Suprapubic skin (tissue), 4 donors: Measurements from ENCODE around the gene SPSB3. TPM values are rescaled to one million over a fixed set of nuclear protein-coding genes. Genes with fewer than 3 reads are reported as not detected.
A peak's percentile ranks its signal among the peaks of the same experiment; 100 is the strongest.

Experiments used
- DNase-seq, 2 donors: peaks; one replicate each; pipeline ENCODE4 v3.0.0-alpha.2; 2019; ENCODE audit warnings: low spot score in 2 of 2
- H3K27ac ChIP-seq: fragments of 200-600 bp; sonication (generic); one replicate; pipeline ENCODE4 v1.5.1; 2019
- H3K27me3 ChIP-seq: fragments of 200-600 bp; sonication (generic); one replicate; pipeline ENCODE4 v1.5.1; 2019
- H3K36me3 ChIP-seq: fragments of 200-600 bp; sonication (generic); one replicate; pipeline ENCODE4 v1.5.1; 2019
- H3K4me1 ChIP-seq: fragments of 200-600 bp; sonication (generic); one replicate; pipeline ENCODE4 v1.5.1; 2019
- H3K4me3 ChIP-seq: fragments of 200-600 bp; sonication (generic); one replicate; pipeline ENCODE4 v1.5.1; 2019; ENCODE audit warnings: mild to moderate bottlenecking
- H3K9me3 ChIP-seq: fragments of 200-600 bp; sonication (generic); one replicate; pipeline ENCODE4 v1.5.1; 2019
- CTCF ChIP-seq, 2 donors: fragments of 200-600 bp in 1 of 2; fragments of 450-650 bp in 1 of 2; sonication (generic) in 1 of 2; IDR thresholded peaks; one replicate each; pipeline ENCODE4 v1.5.1; 2016 to 2019; ENCODE audit warnings: antibody characterized with exemption in 2 of 2, mild to moderate bottlenecking in 1 of 2, moderate library complexity in 1 of 2
- EP300 ChIP-seq: sonication (generic); formaldehyde crosslinking; IDR thresholded peaks from one replicate; pipeline ENCODE4 v1.6.1; 2017; ENCODE audit warnings: antibody characterized with exemption
- POLR2A ChIP-seq, 2 donors: fragments of 450-650 bp; IDR thresholded peaks; one replicate each; pipeline ENCODE4 v1.6.1; 2017; ENCODE audit warnings: antibody characterized with exemption in 2 of 2, mild to moderate bottlenecking in 2 of 2, moderate library complexity in 2 of 2
- POLR2AphosphoS5 ChIP-seq, 3 donors: sonication (generic); formaldehyde crosslinking; IDR thresholded peaks; one replicate each; pipeline ENCODE4 v1.6.1; 2017; ENCODE audit warnings: antibody characterized with exemption in 3 of 3
- WGBS: methylation state at CpG from one replicate; pipeline ENCODE4 v1.1.5; 2018; 5-methylcytosine and 5-hydroxymethylcytosine counted together
- total RNA-seq, 4 donors: library from RNA; depleted of rRNA; stranded (reverse); fragments of >200 nt; gene quantifications; one replicate each; pipeline ENCODE4 v1.1.0, GENCODE V29; 2016

The SPSB3 gene
- total RNA-seq, 4 donors from 2014 or later: 124 to 205 (median 156) TPM

GRCh38 chr16:1818873-1819525 is 36.6 kb upstream of the SPSB3 start:
- H3K36me3 ChIP-seq: peaks cover 73% of the 10 kb centered on the region
- no peaks in the 10 kb centered on the region for H3K4me1 ChIP-seq
- WGBS: 91% methylated on average over 13 of the region's 35 CpGs
- no peak for DNase-seq
- no peaks in the 10 kb centered on the region for H3K9me3 ChIP-seq
- no peak overlapping the region for H3K27ac ChIP-seq
- H3K4me3 ChIP-seq: no peak overlapping the region
- no peak for TF ChIP-seq POLR2A (IDR thresholded peaks at IDR 0.05)
- TF ChIP-seq EP300: no peak
- no peak for TF ChIP-seq POLR2AphosphoS5 (IDR thresholded peaks at IDR 0.05)
- TF ChIP-seq CTCF (IDR thresholded peaks at IDR 0.05): no peak
- H3K27me3 ChIP-seq: no peaks in the 10 kb centered on the region

GRCh38 chr16:1818204-1818872 is 36.0 kb upstream of the SPSB3 start:
- peaks cover 77% of the 10 kb centered on the region for H3K36me3 ChIP-seq
- H3K4me1 ChIP-seq: no peaks in the 10 kb centered on the region
- no peak overlapping the region for H3K27ac ChIP-seq
- H3K9me3 ChIP-seq: no peaks in the 10 kb centered on the region
- 97% methylated on average over 11 of the region's 27 CpGs for WGBS
- H3K4me3 ChIP-seq: no peak overlapping the region
- no peak for TF ChIP-seq EP300
- TF ChIP-seq POLR2AphosphoS5 (IDR thresholded peaks at IDR 0.05): no peak
- no peak for TF ChIP-seq CTCF (IDR thresholded peaks at IDR 0.05)
- TF ChIP-seq POLR2A (IDR thresholded peaks at IDR 0.05): no peak
- DNase-seq: peak in 1 of 2 donors; percentile 60
- no peaks in the 10 kb centered on the region for H3K27me3 ChIP-seq

GRCh38 chr16:1817716-1818115 is 35.3 kb upstream of the SPSB3 start:
- 86% methylated on average over 10 of the region's 17 CpGs for WGBS
- peak in 1 of 2 donors; percentile 54 for DNase-seq
- H3K27ac ChIP-seq: no peak overlapping the region
- no peak for TF ChIP-seq CTCF (IDR thresholded peaks at IDR 0.05)
- no peak for TF ChIP-seq POLR2A (IDR thresholded peaks at IDR 0.05)
- no peak for TF ChIP-seq POLR2AphosphoS5 (IDR thresholded peaks at IDR 0.05)
- no peak for TF ChIP-seq EP300
- H3K27me3 ChIP-seq: no peaks in the 10 kb centered on the region
- H3K4me1 ChIP-seq: peaks cover 3% of the 10 kb centered on the region
- peaks cover 75% of the 10 kb centered on the region for H3K36me3 ChIP-seq
- no peaks in the 10 kb centered on the region for H3K9me3 ChIP-seq
- no peak overlapping the region for H3K4me3 ChIP-seq

- TF ChIP-seq CTCF (IDR thresholded peaks at IDR 0.05) (no peak), POLR2AphosphoS5 (IDR thresholded peaks at IDR 0.05) (no peak), EP300 (no peak), POLR2A (IDR thresholded peaks at IDR 0.05) (no peak)
- Histone ChIP-seq H3K4me3 (no peak overlapping the region), H3K9me3 (no peaks in the 10 kb centered on the region), H3K27ac (no peak overlapping the region), H3K4me1 (peaks cover 6% of the 10 kb centered on the region), H3K36me3 (peaks cover 70% of the 10 kb centered on the region), H3K27me3 (no peaks in the 10 kb centered on the region)
- WGBS: 91% methylated on average over 9 of the region's 9 CpGs
- DNase-seq: no peak
These were observed 34.9 kb upstream of the SPSB3 start for GRCh38 chr16:1817276-1817589.

GRCh38 chr16:1816396-1817275 is 34.3 kb upstream of the SPSB3 start:
- DNase-seq: no peak
- Histone ChIP-seq H3K27me3 (no peaks in the 10 kb centered on the region), H3K4me3 (no peak overlapping the region), H3K4me1 (peaks cover 6% of the 10 kb centered on the region), H3K9me3 (no peaks in the 10 kb centered on the region), H3K27ac (no peak overlapping the region), H3K36me3 (peaks cover 66% of the 10 kb centered on the region)
- 92% methylated on average over 28 of the region's 40 CpGs for WGBS
- no peak for TF ChIP-seq CTCF (IDR thresholded peaks at IDR 0.05)
- TF ChIP-seq EP300: no peak
- TF ChIP-seq POLR2A (IDR thresholded peaks at IDR 0.05): no peak
- TF ChIP-seq POLR2AphosphoS5 (IDR thresholded peaks at IDR 0.05): no peak
